ENCODE results near the gene ANKRD27. TPM values are rescaled to one million over a fixed set of nuclear protein-coding genes. Genes with fewer than 3 reads are reported as not detected.

Gene ANKRD27
- total and polyA plus RNA-seq, 2 experiments from 2014 or later = 6.3 to 10.5 TPM

DNA sequence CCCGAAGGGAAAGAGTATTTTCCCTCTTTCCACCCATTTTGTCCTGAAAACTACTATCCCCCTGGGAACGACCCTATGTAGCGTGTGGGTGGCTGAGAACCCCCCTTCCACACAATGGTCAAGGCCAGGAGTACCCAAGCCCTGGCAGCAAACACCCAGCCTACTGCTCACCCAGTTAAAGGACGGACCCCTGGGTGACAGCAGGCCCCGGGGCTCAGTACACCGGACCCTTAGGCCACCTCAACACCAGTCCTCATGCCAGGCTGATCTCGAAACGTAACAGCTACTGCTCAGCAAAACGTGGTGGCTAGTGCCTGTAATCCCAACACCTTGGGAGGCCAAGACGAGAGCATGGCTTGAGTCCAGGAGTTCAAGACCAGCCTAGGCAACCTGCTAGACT, 1.4 kb downstream of the ANKRD27 start:
- DNase-seq (ENCODE audit: low read depth in 1 of 2, low spot score in 1 of 2) = no peak
- H3K27ac ChIP-seq = no peak overlapping the region
- peaks cover 17% of the 10 kb centered on the region for H3K27me3 ChIP-seq
- H3K36me3 ChIP-seq = no peaks in the 10 kb centered on the region
- H3K4me1 ChIP-seq (ENCODE audit: low read depth) = peaks cover 8% of the 10 kb centered on the region
- no peak overlapping the region for H3K4me3 ChIP-seq
- H3K9me3 ChIP-seq (ENCODE audit: low read depth) = no peaks in the 10 kb centered on the region
- TF ChIP-seq, protein P1, sequence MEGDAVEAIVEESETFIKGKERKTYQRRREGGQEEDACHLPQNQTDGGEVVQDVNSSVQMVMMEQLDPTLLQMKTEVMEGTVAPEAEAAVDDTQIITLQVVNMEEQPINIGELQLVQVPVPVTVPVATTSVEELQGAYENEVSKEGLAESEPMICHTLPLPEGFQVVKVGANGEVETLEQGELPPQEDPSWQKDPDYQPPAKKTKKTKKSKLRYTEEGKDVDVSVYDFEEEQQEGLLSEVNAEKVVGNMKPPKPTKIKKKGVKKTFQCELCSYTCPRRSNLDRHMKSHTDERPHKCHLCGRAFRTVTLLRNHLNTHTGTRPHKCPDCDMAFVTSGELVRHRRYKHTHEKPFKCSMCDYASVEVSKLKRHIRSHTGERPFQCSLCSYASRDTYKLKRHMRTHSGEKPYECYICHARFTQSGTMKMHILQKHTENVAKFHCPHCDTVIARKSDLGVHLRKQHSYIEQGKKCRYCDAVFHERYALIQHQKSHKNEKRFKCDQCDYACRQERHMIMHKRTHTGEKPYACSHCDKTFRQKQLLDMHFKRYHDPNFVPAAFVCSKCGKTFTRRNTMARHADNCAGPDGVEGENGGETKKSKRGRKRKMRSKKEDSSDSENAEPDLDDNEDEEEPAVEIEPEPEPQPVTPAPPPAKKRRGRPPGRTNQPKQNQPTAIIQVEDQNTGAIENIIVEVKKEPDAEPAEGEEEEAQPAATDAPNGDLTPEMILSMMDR (IDR thresholded peaks at IDR 0.05; ENCODE audit: low read depth, low read length) = no peak

DNA sequence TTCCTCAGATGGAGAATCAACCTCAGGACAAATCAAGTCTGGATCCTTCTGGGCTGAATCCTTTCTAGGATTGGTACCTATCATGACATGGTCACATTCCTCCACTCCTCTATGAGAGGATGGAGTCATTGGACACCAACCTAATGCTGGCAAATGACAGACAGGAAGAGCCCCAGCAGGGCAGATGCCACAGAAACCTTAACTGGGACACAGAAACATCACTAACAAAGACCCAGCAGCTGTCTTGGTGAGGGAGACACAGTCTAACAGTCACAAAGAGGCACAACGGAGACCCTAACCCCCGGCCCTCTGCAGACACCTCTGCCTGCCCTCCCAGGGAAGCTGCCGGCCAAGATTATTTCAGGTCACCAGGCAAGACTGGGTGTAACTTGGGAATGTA, 2.1 kb downstream of the ANKRD27 start:
- DNase-seq (ENCODE audit: low read depth in 1 of 2, low spot score in 1 of 2) = no peak
- H3K27ac ChIP-seq = no peak overlapping the region
- H3K4me3 ChIP-seq = no peak overlapping the region
- peaks cover 8% of the 10 kb centered on the region for H3K4me1 ChIP-seq (ENCODE audit: low read depth)
- peaks cover 17% of the 10 kb centered on the region for H3K27me3 ChIP-seq
- H3K9me3 ChIP-seq (ENCODE audit: low read depth) = no peaks in the 10 kb centered on the region
- TF ChIP-seq, protein P1 (IDR thresholded peaks at IDR 0.05; ENCODE audit: low read depth, low read length) = no peak
- no peaks in the 10 kb centered on the region for H3K36me3 ChIP-seq

DNA sequence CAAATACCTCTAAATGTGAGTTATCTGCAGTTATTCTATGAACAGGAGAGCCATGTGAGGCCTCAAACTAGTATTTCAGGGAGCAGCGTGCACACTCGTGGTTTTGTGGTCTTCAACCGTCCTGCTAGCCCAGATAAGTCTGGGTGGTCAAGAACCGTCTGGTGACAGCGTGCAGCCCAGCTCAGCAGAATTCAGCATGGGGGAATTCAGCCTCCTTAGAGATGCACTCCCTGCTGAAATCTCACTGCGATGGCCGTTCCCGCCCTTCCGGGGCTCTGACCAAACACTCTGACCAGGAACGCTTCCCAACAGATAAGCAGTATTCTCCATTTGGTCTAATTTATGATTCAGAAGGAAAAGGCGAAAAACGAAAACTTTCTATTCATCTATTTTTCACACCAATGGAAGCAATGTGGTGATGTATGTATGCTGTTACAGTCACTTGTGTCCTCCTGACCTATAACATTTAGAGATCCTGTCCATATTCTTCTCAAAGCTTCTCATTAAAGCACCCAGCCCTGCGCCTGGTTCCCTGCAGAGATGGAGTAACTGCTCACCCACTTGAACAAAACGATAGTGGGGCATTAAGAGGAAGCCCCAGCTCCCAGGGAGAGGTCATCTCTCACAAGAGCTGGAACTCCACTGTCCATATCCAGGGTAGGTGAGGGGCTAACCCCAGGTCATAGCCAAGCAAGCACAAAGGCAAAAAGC, 2.9 kb downstream of the ANKRD27 start:
- Histone ChIP-seq H3K27me3 (peaks cover 16% of the 10 kb centered on the region), H3K4me3 (no peak overlapping the region), H3K9me3 (ENCODE audit: low read depth) (no peaks in the 10 kb centered on the region), H3K27ac (no peak overlapping the region), H3K36me3 (no peaks in the 10 kb centered on the region), H3K4me1 (ENCODE audit: low read depth) (peaks cover under 1% of the 10 kb centered on the region)
- peak in 1 of 2 donors; percentile 41 for DNase-seq (ENCODE audit: low read depth in 1 of 2, low spot score in 1 of 2)
- TF ChIP-seq, protein P1 (IDR thresholded peaks at IDR 0.05; ENCODE audit: low read depth, low read length) = no peak

DNA sequence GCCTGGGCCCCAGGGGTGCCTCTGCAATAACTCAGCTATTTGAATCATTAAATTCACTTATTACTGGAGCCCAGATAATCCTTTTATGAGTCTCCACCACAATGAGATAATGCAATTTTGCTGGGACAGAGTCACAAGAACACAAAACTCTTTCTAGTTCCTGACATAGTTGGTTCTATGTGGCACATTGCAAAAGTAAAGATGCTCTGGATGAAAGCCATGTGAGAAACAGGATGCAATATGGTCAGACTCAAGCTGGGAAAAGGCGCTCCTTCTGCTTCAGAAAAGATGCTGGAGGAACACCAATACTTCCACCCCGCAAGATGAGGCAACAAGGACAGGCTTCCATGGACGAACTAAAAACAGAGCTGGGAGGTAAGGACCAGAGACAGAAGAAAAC, 5.7 kb downstream of the ANKRD27 start:
- Histone ChIP-seq H3K27ac (no peak overlapping the region), H3K9me3 (ENCODE audit: low read depth) (no peaks in the 10 kb centered on the region), H3K4me3 (no peak overlapping the region), H3K27me3 (no peaks in the 10 kb centered on the region), H3K4me1 (ENCODE audit: low read depth) (no peaks in the 10 kb centered on the region), H3K36me3 (no peaks in the 10 kb centered on the region)
- TF ChIP-seq, protein P1 (IDR thresholded peaks at IDR 0.05; ENCODE audit: low read depth, low read length) = no peak
- no peak for DNase-seq (ENCODE audit: low read depth in 1 of 2, low spot score in 1 of 2)

DNA sequence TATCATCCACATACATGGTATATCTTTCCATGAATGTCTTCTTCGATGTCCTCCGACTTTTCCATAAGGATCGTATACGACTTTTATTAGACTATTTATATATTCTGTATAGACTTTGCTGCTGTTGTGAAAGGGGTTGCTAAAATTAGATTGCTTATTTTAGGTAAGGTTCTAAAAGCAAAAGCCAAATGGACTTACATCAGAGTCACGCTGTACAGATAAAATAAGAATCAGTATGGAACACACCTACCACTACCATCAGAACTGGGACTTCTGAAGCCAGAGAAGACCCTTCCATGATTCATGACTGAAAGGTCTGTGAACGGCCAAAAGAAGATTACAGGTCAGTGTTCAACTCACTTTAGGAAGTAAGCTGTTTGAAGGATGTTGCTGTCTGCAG, 8.9 kb downstream of the ANKRD27 start:
- Histone ChIP-seq H3K36me3 (no peaks in the 10 kb centered on the region), H3K27me3 (no peaks in the 10 kb centered on the region), H3K27ac (no peak overlapping the region), H3K4me3 (no peak overlapping the region), H3K4me1 (ENCODE audit: low read depth) (no peaks in the 10 kb centered on the region), H3K9me3 (ENCODE audit: low read depth) (no peaks in the 10 kb centered on the region)
- DNase-seq (ENCODE audit: low read depth in 1 of 2, low spot score in 1 of 2) = no peak
- TF ChIP-seq, protein P1 (IDR thresholded peaks at IDR 0.05; ENCODE audit: low read depth, low read length) = no peak

Measured in cardiac muscle cell (in vitro differentiated cells and primary cell).